Measurements from ENCODE around the gene GRAMD1B. TPM values are rescaled to one million over a fixed set of nuclear protein-coding genes. Genes with fewer than 3 reads are reported as not detected.
A peak's percentile ranks its signal among the peaks of the same experiment; 100 is the strongest.
"Not testable (repeated sequence)": the region's sequence is repeated elsewhere in the genome, so short reads cannot be mapped to it uniquely, and the experiment has no call there.

The GRAMD1B gene
- total RNA-seq, 1 experiment from 2014 or later: 4.6 TPM

DNA sequence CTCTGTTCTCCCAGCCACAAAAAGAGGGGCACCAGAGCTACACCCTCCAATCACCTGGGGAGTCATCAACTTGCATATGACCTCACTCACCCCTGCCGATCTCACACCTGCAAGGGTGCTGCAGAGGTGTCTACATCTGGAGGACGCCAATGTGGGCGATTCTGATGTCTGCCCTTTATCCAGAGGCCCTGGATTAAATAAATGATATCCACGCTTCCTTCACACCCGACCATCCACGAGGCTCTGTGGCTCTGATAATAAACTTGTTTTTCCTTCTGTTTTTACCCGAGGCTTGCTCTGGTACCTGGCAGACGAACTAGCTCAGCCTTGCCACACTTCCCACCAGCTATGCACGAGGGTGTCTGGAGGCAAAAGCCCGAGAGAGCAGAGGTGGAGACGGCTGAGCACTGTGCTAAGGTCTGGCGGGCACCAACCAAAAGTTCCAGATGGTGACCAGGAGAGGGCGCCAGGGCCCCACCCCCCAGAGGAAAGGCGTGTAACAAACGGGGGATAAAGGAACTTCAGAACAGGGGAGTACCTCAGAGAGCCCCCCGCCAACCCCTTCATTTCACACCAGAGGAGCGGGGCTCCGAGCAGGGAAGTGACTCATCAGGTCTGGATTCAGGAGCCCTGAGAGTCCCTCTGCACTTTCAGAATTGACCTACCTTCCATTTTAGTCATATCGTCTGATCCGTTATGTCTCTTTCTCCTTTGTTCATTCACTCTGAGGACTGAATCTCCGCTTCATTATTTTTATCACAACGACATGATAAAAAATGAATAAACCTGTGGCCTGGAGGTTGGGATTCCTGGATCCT is 210.8 kb downstream of the GRAMD1B start:
- DNase-seq (ENCODE audit: low spot score): no peak

DNA sequence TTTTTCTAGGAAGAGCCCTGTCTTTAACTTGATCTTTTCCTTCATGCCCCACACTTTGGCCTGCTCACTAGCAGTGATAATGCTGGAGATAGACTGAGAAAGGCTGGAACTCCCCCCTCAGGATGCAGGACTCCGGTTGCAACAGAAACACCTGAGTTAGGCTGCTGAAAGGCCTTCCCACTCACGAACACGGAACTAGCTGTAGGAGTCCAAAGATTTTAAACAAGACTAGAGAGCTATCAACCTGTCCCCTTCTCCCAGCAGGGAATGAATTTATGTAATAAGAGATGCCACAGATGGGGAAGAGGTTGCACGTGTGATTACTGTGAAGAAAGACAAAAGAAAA is 211.4 kb downstream of the GRAMD1B start:
- DNase-seq (ENCODE audit: low spot score): no peak

DNA sequence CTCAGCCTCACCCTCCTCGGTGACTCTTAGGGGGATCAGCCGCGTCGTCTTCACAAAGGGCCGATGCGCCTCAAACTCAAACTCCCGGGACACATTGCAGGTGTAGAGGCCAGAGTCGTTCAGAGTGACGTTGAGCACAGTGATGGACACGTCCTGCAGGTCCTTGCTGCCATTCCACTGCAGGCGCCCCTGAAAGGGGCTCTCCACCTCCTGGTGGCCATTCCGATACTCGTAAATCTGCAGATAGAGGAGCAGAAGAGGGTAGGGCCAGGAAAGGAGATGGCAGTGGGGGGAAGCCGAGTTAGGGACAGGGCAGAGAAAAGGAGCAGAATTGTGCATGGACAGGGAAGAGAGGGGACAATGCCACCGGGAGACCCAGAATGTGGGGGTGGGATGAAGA is 212.4 kb downstream of the GRAMD1B start:
- no peak for DNase-seq (ENCODE audit: low spot score)

DNA sequence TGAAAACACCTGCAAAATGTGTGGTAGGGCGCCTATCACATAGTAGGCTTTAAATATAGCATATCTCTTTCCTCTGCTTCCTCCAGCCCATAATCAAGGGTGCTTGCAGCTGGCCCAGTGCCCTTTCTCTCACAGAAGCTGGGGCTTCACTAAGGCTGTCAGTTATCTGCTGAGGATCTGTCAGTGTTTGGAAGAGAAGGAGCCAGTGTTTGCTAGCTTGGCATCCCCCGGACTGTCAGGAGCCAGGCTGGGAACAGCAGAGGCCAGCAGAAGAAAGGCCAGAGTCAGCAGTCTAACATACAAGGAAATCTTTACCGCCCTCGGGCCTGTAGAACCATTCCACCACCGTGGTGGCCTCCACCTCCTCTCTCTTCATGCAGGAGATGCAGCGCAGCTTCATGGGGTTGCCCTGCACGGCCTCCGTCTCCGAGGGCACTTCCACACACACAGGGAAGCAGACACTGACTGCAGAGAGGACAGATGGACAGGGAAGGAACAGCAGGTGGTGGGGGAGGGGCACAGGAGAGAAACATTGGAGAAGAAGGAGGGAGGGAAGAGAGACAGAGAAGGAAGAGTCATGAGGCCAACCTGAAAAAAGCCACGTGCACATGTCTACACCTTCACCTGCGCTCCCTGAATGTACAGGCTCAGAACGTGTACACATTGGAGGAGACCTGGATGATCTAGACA is 215.4 kb downstream of the GRAMD1B start:
- no peak for DNase-seq (ENCODE audit: low spot score)

DNA sequence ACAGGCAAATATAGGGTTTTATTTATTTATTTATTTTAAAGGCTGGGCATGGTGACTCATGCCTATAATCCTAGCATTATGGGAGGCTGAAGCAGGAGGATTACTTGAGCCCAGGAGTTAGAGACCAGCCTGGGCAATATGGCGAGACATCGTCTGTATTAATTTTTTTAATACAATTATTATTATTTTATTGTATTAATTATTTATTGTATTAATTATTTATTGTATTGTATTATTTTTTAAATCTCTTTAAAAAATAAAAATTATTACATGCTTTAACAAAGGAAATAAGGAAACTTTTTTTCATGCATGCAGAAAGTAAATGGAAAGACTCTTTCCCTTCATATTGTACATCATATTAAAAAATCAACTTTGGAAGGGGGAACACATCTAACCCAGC is 220.8 kb downstream of the GRAMD1B start:
- DNase-seq (ENCODE audit: low spot score): no peak

DNA sequence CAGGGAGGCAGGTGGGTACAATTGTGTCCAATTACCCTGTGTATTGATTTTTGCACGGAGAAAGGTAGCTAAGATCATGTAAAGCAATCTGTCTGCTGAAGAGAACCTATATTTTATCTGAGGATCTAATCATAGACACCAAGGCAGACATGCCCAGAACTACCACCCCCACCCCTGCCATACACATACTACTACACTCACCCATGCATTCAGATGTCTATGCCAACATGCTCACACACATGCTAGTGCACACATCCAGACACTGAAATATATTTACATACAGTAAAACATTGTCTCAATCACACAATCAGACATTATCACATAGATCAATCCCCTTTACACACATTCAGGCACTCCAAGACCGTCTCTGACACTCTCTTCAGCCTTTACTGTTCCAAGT is 222.5 kb downstream of the GRAMD1B start:
- DNase-seq (ENCODE audit: low spot score): no peak

DNA sequence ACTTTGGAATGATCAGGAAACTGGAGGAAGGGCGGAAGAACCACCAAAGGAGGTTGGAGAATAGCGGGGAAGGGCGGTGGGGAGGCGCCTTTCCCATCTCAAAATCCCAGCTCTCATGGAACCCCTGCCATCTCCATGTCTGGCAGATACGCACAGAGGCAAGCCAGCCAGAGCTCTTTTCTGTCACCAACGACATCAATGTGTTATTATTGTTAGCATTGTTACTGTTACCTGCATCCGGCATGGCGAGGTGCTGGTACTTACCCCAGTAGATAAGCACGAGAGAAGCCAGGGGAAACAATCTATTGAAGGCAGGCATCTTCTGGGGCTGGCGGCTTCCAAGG is 223.4 kb downstream of the GRAMD1B start:
- DNase-seq (ENCODE audit: low spot score): no peak

DNA sequence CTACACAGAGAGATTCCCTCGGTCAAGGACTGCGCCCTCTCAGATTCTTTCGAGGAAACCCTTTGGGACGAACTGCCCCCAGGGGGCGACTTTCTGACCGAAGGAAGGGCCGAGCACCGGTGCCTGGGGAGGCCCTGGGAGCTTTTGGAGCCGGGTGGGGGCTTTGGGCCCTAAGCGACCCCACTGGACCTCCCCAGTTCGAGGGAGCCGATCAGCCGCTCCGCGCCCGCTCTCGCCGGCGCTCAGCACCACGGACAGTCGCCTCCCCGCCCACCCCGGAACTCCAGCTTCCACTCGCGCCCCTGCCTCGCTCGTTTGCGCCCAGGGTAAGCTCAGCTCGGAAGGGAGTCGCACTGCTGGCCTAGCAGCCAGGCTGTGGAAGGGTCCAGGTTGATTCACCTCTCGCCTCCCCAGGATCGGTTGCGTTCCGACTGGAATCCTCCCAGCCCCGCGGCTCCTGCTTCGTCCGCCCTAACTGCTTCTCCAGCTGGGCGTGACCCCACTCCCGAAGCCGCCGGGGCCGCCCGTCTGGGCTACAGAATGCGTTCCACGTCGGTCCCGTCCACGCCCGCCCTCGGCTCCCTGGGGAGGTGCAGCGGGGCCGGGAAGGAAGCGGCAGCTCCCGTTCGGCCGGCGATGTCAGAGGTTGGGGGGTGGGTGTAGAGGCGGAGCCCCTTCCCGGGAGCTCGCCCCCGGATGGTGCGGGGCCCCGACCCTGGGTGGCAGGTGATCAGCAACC is 223.9 kb downstream of the GRAMD1B start:
- peak; percentile 6 for DNase-seq (ENCODE audit: low spot score)

DNA sequence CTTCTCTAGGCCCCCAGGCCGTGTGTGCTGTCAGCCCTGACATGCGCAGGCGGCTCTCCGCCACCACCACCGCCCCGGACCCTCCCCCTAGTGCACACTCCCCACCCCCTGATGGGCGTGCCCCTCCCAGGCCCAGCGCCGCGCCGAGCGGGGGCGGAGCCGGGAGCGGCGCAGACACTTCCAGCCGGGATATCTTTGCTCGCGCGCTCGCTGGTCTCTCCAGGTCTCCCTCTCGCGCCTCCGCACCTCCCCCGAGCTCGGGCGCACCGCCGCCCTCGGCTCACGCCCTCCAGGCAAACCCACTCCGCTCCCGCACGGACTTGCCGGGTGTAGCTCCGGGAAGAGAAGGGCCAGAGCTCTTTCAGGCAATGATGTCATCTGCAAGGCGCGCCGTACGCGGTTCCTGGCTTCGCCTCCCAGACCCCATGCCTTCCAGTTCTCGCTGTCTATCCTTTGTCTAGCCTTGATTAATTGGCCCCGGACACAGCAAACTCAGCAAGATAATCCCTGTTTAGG is 224.6 kb downstream of the GRAMD1B start, which contains the start of gene SCN3B:
TSS of gene SCN3B (minus strand) at position 59 of the 516 bp plus-strand sequence. CDS start 823 bp downstream, outside the sequence.
- DNase-seq (ENCODE audit: low spot score): peak; percentile 13

DNA sequence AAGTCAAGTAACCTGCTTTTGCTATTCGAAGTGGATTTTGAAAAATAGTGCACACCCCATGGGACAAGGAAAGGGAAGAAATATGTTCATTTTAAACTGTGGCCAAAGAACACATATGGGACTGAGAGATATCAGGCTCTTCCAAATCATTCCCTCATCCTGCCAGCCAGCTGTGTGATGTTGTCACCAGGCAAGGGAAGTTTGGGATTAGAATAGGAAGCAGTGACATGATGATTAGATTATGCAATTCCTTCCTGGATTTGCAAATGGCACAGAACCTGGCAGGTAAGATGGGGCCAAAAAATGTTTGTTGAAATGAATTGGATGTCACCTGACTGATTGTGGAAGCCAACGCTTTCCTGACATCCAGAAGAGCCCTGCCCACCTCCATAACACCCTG is 229.2 kb downstream of the GRAMD1B start:
- DNase-seq (ENCODE audit: low spot score): no peak

DNA sequence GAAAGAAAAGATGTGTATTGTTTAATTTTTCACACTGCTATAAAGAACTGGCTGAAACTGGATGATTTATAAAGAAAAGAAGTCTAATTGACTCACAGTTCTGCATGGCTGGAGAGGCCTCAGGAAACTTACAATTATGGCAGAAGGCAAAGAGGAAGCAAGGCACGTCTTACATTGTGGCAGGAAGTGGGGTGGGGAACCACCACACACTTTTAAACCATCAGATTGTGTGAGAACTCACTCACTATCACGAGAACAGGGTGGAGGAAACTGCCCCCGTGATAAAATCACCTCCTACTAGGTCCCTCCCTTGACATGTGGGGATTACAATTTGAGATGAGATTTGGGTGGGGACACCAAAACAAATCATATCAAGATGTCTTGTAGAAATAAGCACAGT is 229.9 kb downstream of the GRAMD1B start:
- DNase-seq (ENCODE audit: low spot score): not testable (repeated sequence)

DNA sequence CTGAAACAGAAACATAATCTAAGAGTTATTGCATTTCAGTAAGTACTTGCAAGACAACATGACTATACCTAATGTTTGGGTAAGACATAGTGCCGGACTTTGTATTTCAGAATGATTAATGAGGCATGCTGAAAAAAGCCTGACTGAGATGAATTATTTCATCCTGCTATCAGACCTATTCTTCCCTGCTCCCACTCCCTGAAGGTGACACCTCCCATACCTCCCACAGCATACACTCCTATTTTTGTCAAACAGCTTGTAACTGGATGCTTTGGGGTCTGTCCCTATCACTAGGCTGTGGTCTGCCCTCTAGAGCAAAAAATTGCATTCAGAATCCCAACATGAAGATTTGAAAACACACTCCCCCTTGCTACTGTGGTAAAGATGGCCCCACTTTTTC is 235.2 kb downstream of the GRAMD1B start:
- DNase-seq (ENCODE audit: low spot score): no peak

DNA sequence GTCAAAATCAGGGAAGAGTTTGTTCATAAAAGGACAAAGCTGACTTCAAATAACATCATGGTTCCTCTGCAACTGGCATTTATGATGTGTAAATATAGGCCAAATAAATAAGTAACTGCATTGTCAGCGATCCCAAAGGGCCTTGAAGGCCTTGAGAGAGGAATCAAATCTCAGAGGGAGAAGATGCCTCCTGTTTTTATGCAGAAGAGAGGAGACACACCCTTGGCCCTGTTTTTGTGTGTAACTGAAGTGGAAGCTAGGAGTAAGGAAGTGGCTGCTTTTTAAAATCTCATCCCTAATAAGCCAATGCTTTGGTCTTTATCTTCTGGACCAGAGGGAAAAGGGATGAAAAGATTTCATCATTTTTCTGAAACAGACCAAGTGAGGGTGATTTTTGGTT is 240.0 kb downstream of the GRAMD1B start:
- DNase-seq (ENCODE audit: low spot score): no peak

DNA sequence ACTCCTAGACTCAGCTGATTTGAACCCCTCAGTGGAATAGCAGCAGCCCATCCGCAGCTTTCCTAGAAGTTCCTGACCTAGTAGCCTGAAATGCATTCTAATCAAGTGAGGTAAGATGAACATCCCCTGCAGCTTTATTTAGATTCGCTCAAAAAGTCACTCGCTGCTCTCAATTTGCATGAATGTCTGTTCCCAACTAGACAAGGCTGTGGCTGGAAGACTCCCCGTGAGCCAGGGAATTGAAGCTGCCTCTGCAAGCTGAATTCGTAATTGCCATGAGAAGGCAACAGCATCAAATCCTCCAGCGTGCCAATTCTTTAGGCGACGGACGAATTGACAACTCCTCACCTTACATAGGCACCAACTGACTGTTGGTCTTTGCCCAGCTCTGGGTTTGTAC is 241.5 kb downstream of the GRAMD1B start:
- no peak for DNase-seq (ENCODE audit: low spot score)

DNA sequence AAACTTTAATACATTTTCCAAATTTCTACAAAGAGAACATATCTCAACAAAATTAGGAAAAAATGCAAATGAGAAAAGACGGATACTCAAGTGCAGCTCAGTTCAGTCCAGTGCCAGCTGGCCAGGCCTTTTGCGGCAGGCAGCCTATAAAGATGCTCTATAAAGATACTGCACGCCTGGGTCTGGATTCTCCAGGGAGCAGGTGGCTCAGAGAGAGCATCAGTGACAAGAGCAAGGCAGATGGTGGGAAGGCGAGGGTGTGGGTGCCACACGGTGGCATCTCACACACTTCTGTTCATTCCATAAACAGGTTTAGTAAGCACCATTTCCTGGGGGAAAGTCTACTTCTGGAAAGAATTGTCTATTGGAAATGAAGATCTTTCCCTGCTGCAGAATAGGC is 242.5 kb downstream of the GRAMD1B start:
- DNase-seq (ENCODE audit: low spot score): no peak

DNA sequence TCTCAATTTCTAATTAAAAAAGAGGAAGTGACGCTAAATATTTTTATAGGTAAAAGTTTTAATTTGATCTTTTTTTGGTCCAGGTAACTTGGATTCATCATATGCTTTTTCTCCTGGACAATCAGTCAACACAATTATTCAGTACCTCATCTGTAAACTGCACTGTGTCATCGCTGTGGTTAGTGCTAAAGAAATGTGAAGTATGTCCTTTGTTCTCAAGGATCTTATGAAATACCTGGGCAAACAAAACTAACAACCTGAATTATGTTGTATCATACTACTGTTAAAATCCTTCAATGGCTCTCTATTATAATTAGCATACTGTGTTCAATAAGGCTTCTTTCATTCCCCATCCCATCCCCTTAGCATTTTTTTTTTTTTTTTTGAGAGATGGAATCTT is 244.2 kb downstream of the GRAMD1B start:
- no peak for DNase-seq (ENCODE audit: low spot score)

Other genes starting within 250 kb of the GRAMD1B start
- gene CLMP, start 235.0 kb upstream of the GRAMD1B start, total RNA-seq (2014; rRNA removed; shearing (Covaris generic)): 4.7 and 9.7 TPM in 2 replicates
- 0.05 and 0.10 TPM in 2 replicates for gene SCN3B, start 224.4 kb downstream of the GRAMD1B start, total RNA-seq (2014; rRNA removed; shearing (Covaris generic))

Measured in A172 (cell line).